D721Med (cell line): ENCODE results near the gene HOXB3.

Source experiments
- DNase-seq: peaks from one replicate; pipeline ENCODE4 v3.0.0; 2011; ENCODE audit warnings: low spot score; ENCODE audit not compliant: insufficient read length
- FAIRE-seq: peaks from 2 replicates; lab custom pipeline; 2011; peaks lifted over from hg19 to GRCh38; lab: Jason Lieb, UNC
- CTCF ChIP-seq: IDR thresholded peaks from 2 replicates; pipeline ENCODE4 v1.5.1; 2012; ENCODE audit warnings: mild to moderate bottlenecking, control low read depth; ENCODE audit not compliant: insufficient read depth; ENCODE audit errors: missing control alignments

The HOXB3 gene

DNA sequence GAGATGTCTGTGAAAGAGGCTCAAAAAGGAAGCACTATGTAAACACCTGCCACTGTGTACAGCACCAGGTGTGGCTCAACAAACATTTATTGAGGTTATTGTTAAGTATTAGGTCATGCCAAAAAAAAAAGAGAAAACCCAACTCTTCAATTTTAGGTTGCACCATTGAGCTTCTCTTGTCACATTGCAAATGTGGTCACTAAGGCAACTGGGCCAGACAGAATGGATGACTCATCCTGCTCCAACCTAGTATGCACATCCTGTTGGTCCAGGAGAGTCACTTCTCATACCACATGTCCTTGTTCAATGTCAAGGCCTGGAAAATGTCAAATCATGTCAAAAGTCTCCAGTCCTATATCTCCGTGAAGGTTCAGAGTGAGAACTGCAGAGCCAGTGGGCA, 84.3 kb downstream of the HOXB3 start:
- FAIRE-seq (no peak), DNase-seq (no peak)
- TF ChIP-seq CTCF, result no peak

GRCh38 chr17:48504953-48505352, 85.1 kb downstream of the HOXB3 start:
- no peak for TF ChIP-seq CTCF
- FAIRE-seq (no peak), DNase-seq (no peak)

- no peak for FAIRE-seq
- no peak for TF ChIP-seq CTCF
- DNase-seq, result no peak
These were observed 86.3 kb downstream of the HOXB3 start for GRCh38 chr17:48503747-48504146.

DNA sequence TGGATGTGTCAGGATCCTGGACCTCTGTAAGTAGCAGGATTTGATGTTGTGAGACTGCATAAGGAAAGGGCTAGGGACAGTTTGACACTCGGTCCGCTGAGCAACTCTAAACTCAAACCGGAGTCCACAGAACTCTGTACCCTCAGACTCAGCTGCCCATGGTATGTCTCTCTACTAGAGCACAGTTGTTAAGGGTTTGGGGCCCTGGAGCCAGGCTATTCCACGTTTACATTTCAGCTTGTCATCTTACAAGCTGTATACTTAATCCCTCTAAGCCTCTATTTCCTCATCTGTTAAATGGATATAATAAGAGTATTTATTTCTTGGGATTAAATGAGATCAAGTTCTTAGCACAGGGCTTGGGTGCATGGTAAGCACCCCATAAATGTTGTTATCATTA, 87.1 kb downstream of the HOXB3 start:
- no peak for DNase-seq
- TF ChIP-seq CTCF, result no peak
- no peak for FAIRE-seq

- no peak for FAIRE-seq
- no peak for DNase-seq
- TF ChIP-seq CTCF, result no peak
These were observed 87.7 kb downstream of the HOXB3 start for GRCh38 chr17:48502312-48502711.

DNA sequence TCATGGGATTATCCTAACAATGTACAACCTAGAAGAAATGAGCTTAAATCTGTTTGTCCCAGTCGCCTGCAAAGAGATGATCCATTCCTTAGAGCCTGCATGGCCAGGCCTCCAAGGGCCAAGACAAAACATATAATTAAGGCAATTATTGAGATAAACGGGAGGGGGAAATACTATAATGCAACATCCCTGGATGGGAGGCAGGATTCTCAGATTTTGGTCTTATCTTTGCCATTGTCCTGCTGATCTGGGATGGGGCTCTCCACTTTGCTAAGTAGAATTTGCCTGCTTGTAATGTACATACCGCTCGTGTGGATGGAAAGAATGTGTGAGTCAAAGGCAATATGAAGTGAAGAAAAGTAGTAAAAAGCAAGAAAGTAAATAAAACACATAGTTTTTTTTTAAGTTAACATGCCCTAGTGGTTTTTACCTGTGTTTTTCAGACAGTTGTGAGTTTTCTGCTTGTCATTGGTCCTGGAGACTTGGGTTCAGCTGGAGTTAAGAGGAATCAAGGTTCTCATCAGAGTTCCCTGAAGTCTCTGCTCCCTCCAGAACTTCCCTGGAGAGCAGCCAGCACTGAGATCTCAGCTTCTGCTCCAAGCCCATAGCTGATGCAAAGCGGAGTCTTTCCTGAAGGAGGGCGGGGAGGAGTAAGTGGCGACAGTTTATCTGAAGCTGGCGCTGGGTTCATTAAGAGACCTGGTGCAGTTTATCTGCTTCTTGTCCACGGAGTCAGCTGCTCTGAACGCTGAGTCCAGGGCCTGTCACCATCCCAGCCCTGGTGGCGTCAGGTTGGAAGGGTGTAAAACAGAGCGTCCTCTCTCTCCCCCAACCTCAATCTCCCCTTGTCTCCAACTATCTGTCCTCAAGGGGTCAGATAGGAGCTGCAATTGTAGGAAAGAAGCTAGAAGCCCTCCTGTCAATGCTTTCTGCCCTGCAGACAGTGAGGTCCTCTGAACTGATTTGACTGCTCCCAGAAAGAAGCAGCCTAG, 89.3 kb downstream of the HOXB3 start:
- TF ChIP-seq CTCF, result no peak
- no peak for FAIRE-seq

More for the DNA sequence above, 89.3 kb downstream of the HOXB3 start:
- no peak for DNase-seq
